Activated B cell treated with CpG ODN at 0.5 μM for 24 hours (primary cell): ENCODE measurements around the gene ZNF646. TPM values are rescaled to one million over a fixed set of nuclear protein-coding genes. Genes with fewer than 3 reads are reported as not detected.
"Not testable (repeated sequence)": the region's sequence is repeated elsewhere in the genome, so short reads cannot be mapped to it uniquely, and the experiment has no call there.

Experiments
- ATAC-seq: fragments of 200-7000 bp; cut with Tn5 transposase; one replicate; pipeline ENCODE4 v1.10.0; 2021; ENCODE audit warnings: low read depth, mild to moderate bottlenecking, moderate library complexity
- CTCF ChIA-PET: fragments of 350-600 bp; sonication (Branson Sonifier 250); formaldehyde crosslinking; loops from one replicate; lab custom pipeline; 2021; ENCODE audit warnings: antibody characterized with exemption; lab: Charles Lee
- POLR2A ChIA-PET: fragments of 350-600 bp; sonication (Branson Sonifier 250); formaldehyde crosslinking; loops from one replicate; lab custom pipeline; 2021; ENCODE audit warnings: antibody characterized with exemption; lab: Charles Lee
- DNase-seq: peaks from one replicate; pipeline ENCODE4 v3.0.0; 2022
- H3K27ac Mint-ChIP-seq: one replicate; pipeline ENCODE4 v1.8.0; 2020; ENCODE audit warnings: mixed read lengths
- H3K27me3 Mint-ChIP-seq: one replicate; pipeline ENCODE4 v1.8.0; 2021; ENCODE audit warnings: mixed read lengths
- H3K36me3 Mint-ChIP-seq: one replicate; pipeline ENCODE4 v1.8.0; 2021; ENCODE audit warnings: low read depth, mixed read lengths
- H3K4me1 Mint-ChIP-seq: one replicate; pipeline ENCODE4 v1.8.0; 2021; ENCODE audit warnings: mixed read lengths
- H3K4me3 Mint-ChIP-seq: one replicate; pipeline ENCODE4 v1.8.0; 2020; ENCODE audit warnings: mild to moderate bottlenecking, mixed read lengths
- H3K9me3 Mint-ChIP-seq: one replicate; pipeline ENCODE4 v1.8.0; 2020; ENCODE audit warnings: mixed read lengths
- CTCF ChIP-seq: fragments of 200-600 bp; IDR thresholded peaks from one replicate; pipeline ENCODE4 v1.8.0; 2022; ENCODE audit warnings: antibody characterized with exemption, mild to moderate bottlenecking
- intact Hi-C: fragments of 100-400 bp; cut with micrococcal nuclease; formaldehyde crosslinking; loops from one replicate; pipeline ENCODE4 v1.15.1; 2024
- total RNA-seq: library from RNA; stranded (reverse); gene quantifications from 2 replicates; pipeline ENCODE4 v1.2.3, GENCODE V29; 2022

The ZNF646 gene
- total RNA-seq, 1 donor from 2014 or later = 32.5 TPM

DNA sequence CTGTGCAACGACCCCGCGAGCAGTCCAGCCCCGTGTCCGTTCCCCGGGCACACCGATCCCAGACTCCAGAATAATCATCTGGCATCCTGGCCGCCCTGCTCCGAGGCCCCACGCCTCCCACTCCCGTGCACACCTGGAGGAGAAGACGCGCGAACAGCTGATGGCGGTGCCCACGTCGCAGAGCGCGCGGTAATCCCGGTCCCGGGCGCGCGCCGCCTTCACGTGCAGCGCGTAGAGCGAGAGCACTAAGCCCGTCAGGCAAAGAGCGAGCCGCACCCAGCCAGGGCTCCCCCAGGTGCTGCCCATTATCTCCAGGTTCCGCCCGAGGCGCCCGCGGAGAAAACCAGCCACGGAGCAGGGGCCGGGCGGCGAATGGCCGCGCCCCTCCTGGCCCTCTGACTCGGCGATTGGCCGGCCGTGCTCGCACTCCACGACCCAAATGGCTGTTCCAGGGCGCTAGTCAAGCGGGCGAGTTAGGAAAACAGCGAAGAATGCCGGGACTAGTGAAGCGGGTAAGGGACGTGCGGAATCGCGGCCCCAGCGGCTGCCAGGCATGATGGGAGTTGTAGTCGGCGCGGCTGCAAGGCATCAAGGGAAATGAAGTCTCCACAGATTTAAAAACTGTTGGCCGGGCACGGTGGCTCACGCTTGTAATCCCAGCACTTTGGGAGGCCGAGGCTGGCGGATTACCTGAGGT is 20.4 kb downstream of the ZNF646 start, which contains the start of gene VKORC1:
Gene VKORC1, minus strand, starts transcription at position 374 of the 697 bp plus-strand sequence. Its CDS starts 68 bp downstream, at position 306.
- no peaks in the 10 kb centered on the region for H3K9me3 Mint-ChIP-seq
- DNase-seq (peak; percentile 77), ATAC-seq (peak; percentile 88)
- peaks cover 25% of the 10 kb centered on the region for H3K4me1 Mint-ChIP-seq
- no peak for TF ChIP-seq CTCF
- H3K4me3 Mint-ChIP-seq = peak within 1 kb of the TSS; percentile 95
- ChIA-PET POLR2A (interaction anchor here (0.7 to 4.6 kb wide), 10 partner anchors 10 to 779 kb away, joined by 3 to 39 read pairs (median 7); partner anchors contain the start of genes ARMC5, FUS, KAT8 and ZNF267), CTCF (interaction anchor here (0.5 to 1.8 kb wide), 5 partner anchors 21 to 239 kb away, joined by 3 to 5 read pairs (median 3); no protein-coding TSS in a partner anchor)
- peaks cover 17% of the 10 kb centered on the region for H3K36me3 Mint-ChIP-seq
- H3K27me3 Mint-ChIP-seq = no peaks in the 10 kb centered on the region
- peak within 1 kb of the TSS; percentile 93 for H3K27ac Mint-ChIP-seq
- intact Hi-C loops = loop anchor here (1.0 to 2.0 kb wide), 6 partner anchors 20 to 349 kb away; partner anchors contain the start of genes KAT8, STX4, ZNF646 and ZNF668

GRCh38 chr16:31099860-31100638 is 25.8 kb downstream of the ZNF646 start:
- intact Hi-C loops = no loop called here
- Mint-ChIP-seq H3K9me3 (no peaks in the 10 kb centered on the region), H3K36me3 (no peaks in the 10 kb centered on the region), H3K4me3 (no peak overlapping the region), H3K27me3 (no peaks in the 10 kb centered on the region), H3K27ac (no peak overlapping the region), H3K4me1 (peaks cover 11% of the 10 kb centered on the region)
- ChIA-PET CTCF (no interaction called here), POLR2A (interaction anchor here (1.1 to 1.4 kb wide), 2 partner anchors 17 to 26 kb away, joined by 4 to 5 read pairs; partner anchors contain the start of genes KAT8, ZNF646 and ZNF668)
- DNase-seq (no peak), ATAC-seq (no peak)
- no peak for TF ChIP-seq CTCF

DNA sequence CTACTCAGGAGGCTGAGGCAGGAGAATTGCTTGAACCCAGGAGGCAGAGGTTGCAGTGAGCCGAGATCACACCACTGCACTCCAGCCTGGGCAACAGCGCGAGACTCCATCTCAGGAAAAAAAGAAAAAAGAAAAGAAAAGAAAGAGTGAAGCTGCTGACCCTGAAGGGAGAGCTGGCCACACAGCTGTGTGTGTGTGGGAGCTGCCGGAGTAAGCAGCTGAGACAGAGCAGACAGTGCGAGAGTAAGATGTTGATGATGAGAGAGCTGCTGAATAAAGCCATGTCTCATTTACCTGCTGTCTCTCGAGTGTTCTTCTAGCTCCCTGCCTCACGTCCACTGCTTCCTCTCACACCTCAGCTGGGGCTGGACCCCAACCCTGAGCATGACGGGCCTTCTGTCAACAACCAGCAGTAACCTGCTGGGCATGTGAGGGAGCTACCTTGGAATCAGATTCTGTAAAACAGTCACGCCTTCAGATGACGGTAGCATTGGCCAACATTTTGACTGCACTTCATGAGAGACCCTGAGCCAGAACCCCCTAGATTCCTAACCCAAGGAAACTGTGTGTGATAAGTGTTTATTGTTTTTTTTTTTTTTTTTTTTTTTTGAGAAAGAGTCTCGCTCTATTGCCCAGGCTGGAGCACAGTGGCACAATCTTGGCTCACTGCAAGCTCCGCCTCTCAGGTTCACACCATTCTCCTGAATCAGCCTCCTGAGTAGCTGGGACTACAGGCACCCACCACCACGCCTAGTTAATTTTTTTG is 26.8 kb downstream of the ZNF646 start:
- H3K27ac Mint-ChIP-seq, intact Hi-C loops, DNase-seq, H3K4me3 Mint-ChIP-seq, H3K4me1 Mint-ChIP-seq, H3K9me3 Mint-ChIP-seq, H3K36me3 Mint-ChIP-seq, ATAC-seq, H3K27me3 Mint-ChIP-seq: not testable (repeated sequence)
- CTCF ChIA-PET = interaction anchor here (0.8 kb wide), 1 partner anchor 42 kb away, joined by 3 read pairs; no protein-coding TSS in a partner anchor
- POLR2A ChIA-PET = interaction anchor here (1.1 to 1.4 kb wide), 2 partner anchors 16 to 27 kb away, joined by 4 to 5 read pairs; partner anchors contain the start of genes KAT8, ZNF646 and ZNF668

GRCh38 chr16:31105677-31106213 is 31.5 kb downstream of the ZNF646 start:
- no peaks in the 10 kb centered on the region for H3K27me3 Mint-ChIP-seq

More at GRCh38 chr16:31105677-31106213, 31.5 kb downstream of the ZNF646 start:
- ChIA-PET POLR2A (no interaction called here), CTCF (no interaction called here)
- intact Hi-C loops = loop anchor here (5.0 kb wide), 1 partner anchor 762 kb away; no protein-coding TSS in a partner anchor
- peak; percentile 45 for TF ChIP-seq CTCF
- H3K4me1 Mint-ChIP-seq = peaks cover 19% of the 10 kb centered on the region
- peak overlapping the region; percentile 61 for H3K4me3 Mint-ChIP-seq
- H3K9me3 Mint-ChIP-seq = no peaks in the 10 kb centered on the region
- H3K36me3 Mint-ChIP-seq = peaks cover 14% of the 10 kb centered on the region
- peak; percentile 90 for ATAC-seq
- DNase-seq = peak; percentile 85
- H3K27ac Mint-ChIP-seq = peak overlapping the region; percentile 10
